ENCODE results near the gene TOMM22.
A peak's percentile ranks its signal among the peaks of the same experiment; 100 is the strongest.

Gene TOMM22

GRCh38 chr22:38724176-38724575 lies 42.4 kb downstream of the TOMM22 start:
- H3K36me3 ChIP-seq, result peaks cover 73 to 93% (median 86%) of the 10 kb centered on the region in 3 donors

GRCh38 chr22:38724926-38725571 lies 43.3 kb downstream of the TOMM22 start:
- peak in 1 of 2 donors; percentile 58 for DNase-seq
- Histone ChIP-seq H3K27ac (no peak overlapping the region), H3K36me3 (peaks cover 80 to 100% (median 95%) of the 10 kb centered on the region in 3 donors), H3K9me3 (no peaks in the 10 kb centered on the region), H3K4me3 (no peak overlapping the region), H3K27me3 (no peaks in the 10 kb centered on the region), H3K4me1 (no peaks in the 10 kb centered on the region)
- peak; percentile 29 for TF ChIP-seq CTCF (IDR thresholded peaks at IDR 0.05)
- intact Hi-C loops (cut with DNase I; ENCODE audit: low total_unique reads), result no loop called here

More at GRCh38 chr22:38724176-38724575, 42.4 kb downstream of the TOMM22 start:
- peak in 1 of 2 donors; percentile 46 for DNase-seq
- H3K4me3 ChIP-seq, result no peak overlapping the region
- no peak for TF ChIP-seq CTCF (IDR thresholded peaks at IDR 0.05)
- no peaks in the 10 kb centered on the region for H3K9me3 ChIP-seq
- peaks cover 0 to 3% (median 1%) of the 10 kb centered on the region in 4 donors for H3K4me1 ChIP-seq
- no peaks in the 10 kb centered on the region for H3K27me3 ChIP-seq
- no peak overlapping the region for H3K27ac ChIP-seq
- intact Hi-C loops (cut with DNase I; ENCODE audit: low total_unique reads), result no loop called here

- Histone ChIP-seq H3K36me3 (peaks cover 88 to 100% (median 100%) of the 10 kb centered on the region in 3 donors), H3K9me3 (no peaks in the 10 kb centered on the region), H3K27ac (no peak overlapping the region), H3K27me3 (no peaks in the 10 kb centered on the region), H3K4me1 (peaks cover 0 to under 1% (median 0%) of the 10 kb centered on the region in 4 donors), H3K4me3 (no peak overlapping the region)
- no peak for TF ChIP-seq CTCF (IDR thresholded peaks at IDR 0.05)
- peak in 1 of 2 donors; percentile 60 for DNase-seq
- intact Hi-C loops (cut with DNase I; ENCODE audit: low total_unique reads), result no loop called here
Observed at GRCh38 chr22:38725900-38726655, 44.3 kb downstream of the TOMM22 start.

GRCh38 chr22:38727123-38727522 lies 45.4 kb downstream of the TOMM22 start:
- peaks cover 82 to 96% (median 94%) of the 10 kb centered on the region in 3 donors for H3K36me3 ChIP-seq
- DNase-seq, result peak in 1 of 2 donors; percentile 58
- H3K27ac ChIP-seq, result no peak overlapping the region
- H3K4me3 ChIP-seq, result no peak overlapping the region
- H3K9me3 ChIP-seq, result no peaks in the 10 kb centered on the region
- intact Hi-C loops (cut with DNase I; ENCODE audit: low total_unique reads), result no loop called here
- peaks cover 0 to 11% (median 9%) of the 10 kb centered on the region in 4 donors for H3K4me1 ChIP-seq
- no peaks in the 10 kb centered on the region for H3K27me3 ChIP-seq
- TF ChIP-seq CTCF (IDR thresholded peaks at IDR 0.05), result no peak

GRCh38 chr22:38727530-38728451 lies 46.0 kb downstream of the TOMM22 start:
- Histone ChIP-seq H3K4me1 (peaks cover 0 to 18% (median 15%) of the 10 kb centered on the region in 4 donors), H3K4me3 (no peak overlapping the region), H3K9me3 (no peaks in the 10 kb centered on the region), H3K27me3 (no peaks in the 10 kb centered on the region), H3K36me3 (peaks cover 75 to 89% (median 87%) of the 10 kb centered on the region in 3 donors), H3K27ac (peak overlapping the region in 1 of 2 donors; percentile 1)
- intact Hi-C loops (cut with DNase I; ENCODE audit: low total_unique reads), result no loop called here
- DNase-seq, result peak in 1 of 2 donors; percentile 61
- TF ChIP-seq CTCF (IDR thresholded peaks at IDR 0.05), result no peak

Measured in tibial artery (tissue), 4 donors.